WTC11 (cell line): ENCODE measurements around the gene GFRA1. TPM values are rescaled to one million over a fixed set of nuclear protein-coding genes. Genes with fewer than 3 reads are reported as not detected.

ENCODE experiments used
- ATAC-seq: fragments of 200-7000 bp; cut with Tn5 transposase; 2 replicates; pipeline ENCODE4 v1.10.0; 2021; ENCODE audit warnings: mild to moderate bottlenecking, moderate library complexity
- CTCF ChIA-PET: fragments of 300-600 bp; sonication (Branson Sonifier 250); formaldehyde crosslinking; loops from one replicate; lab custom pipeline; 2021; ENCODE audit warnings: antibody characterized with exemption; lab: Charles Lee
- POLR2A ChIA-PET: fragments of 350-600 bp; sonication (Branson Sonifier 250); formaldehyde crosslinking; loops from one replicate; lab custom pipeline; 2021; ENCODE audit warnings: antibody characterized with exemption; lab: Charles Lee
- DNase-seq: peaks from one replicate; pipeline ENCODE4 v3.0.0; 2021; ENCODE audit warnings: low spot score
- H3K27ac Mint-ChIP-seq: 2 replicates; pipeline ENCODE4 v1.8.0; 2021; ENCODE audit warnings: mixed read lengths
- H3K27me3 Mint-ChIP-seq: 2 replicates; pipeline ENCODE4 v1.8.0; 2021; ENCODE audit warnings: low read depth, mild to moderate bottlenecking, moderate library complexity, mixed read lengths
- H3K36me3 Mint-ChIP-seq: 2 replicates; pipeline ENCODE4 v1.8.0; 2021; ENCODE audit warnings: mixed read lengths
- H3K4me1 Mint-ChIP-seq: 2 replicates; pipeline ENCODE4 v1.8.0; 2022; ENCODE audit warnings: mixed read lengths
- H3K4me3 Mint-ChIP-seq: 2 replicates; pipeline ENCODE4 v1.8.0; 2021; ENCODE audit warnings: mild to moderate bottlenecking, moderate library complexity, mixed read lengths
- H3K9me3 Mint-ChIP-seq: 2 replicates; pipeline ENCODE4 v1.8.0; 2021; ENCODE audit warnings: mixed read lengths
- ATF1 ChIP-seq: sonication (generic); formaldehyde crosslinking; IDR thresholded peaks from 2 replicates; pipeline ENCODE4 v1.8.1; 2023; ENCODE audit warnings: mild to moderate bottlenecking, moderate library complexity, missing genetic modification reagents
- GRHL2 ChIP-seq: fragments of 250-450 bp; sonication (Bioruptor Pico); IDR thresholded peaks from 2 replicates; pipeline ENCODE4 v1.8.0; 2022; ENCODE audit warnings: mild to moderate bottlenecking, moderate library complexity; ENCODE audit not compliant: insufficient replicate concordance, severe bottlenecking
- MXD4 ChIP-seq: fragments of 250-450 bp; sonication (Bioruptor Pico); IDR thresholded peaks from 2 replicates; pipeline ENCODE4 v1.8.0; 2021; ENCODE audit warnings: mild to moderate bottlenecking, moderate library complexity, borderline replicate concordance
- MYBL2 ChIP-seq: sonication (generic); formaldehyde crosslinking; IDR thresholded peaks from 2 replicates; pipeline ENCODE4 v1.8.1; 2023; ENCODE audit warnings: mild to moderate bottlenecking, moderate library complexity, missing genetic modification reagents
- PRRX2 ChIP-seq: fragments of 250-450 bp; sonication (Bioruptor Pico); IDR thresholded peaks from 2 replicates; pipeline ENCODE4 v1.8.0; 2021; ENCODE audit warnings: mild to moderate bottlenecking
- SOX15 ChIP-seq: fragments of 250-450 bp; sonication (Bioruptor Pico); IDR thresholded peaks from 2 replicates; pipeline ENCODE4 v1.9.0; 2021; ENCODE audit warnings: mild to moderate bottlenecking
- SP1 ChIP-seq: sonication (generic); formaldehyde crosslinking; conservative IDR thresholded peaks from 2 replicates; pipeline ENCODE4 v1.8.1; 2022; ENCODE audit warnings: missing genetic modification reagents
- TEAD1 ChIP-seq: sonication (generic); formaldehyde crosslinking; IDR thresholded peaks from 2 replicates; pipeline ENCODE4 v1.8.0; 2022; ENCODE audit warnings: mild to moderate bottlenecking, missing genetic modification reagents
- ZNF263 ChIP-seq: sonication (generic); formaldehyde crosslinking; IDR thresholded peaks from 2 replicates; pipeline ENCODE4 v1.8.1; 2022; ENCODE audit warnings: low read depth, mild to moderate bottlenecking, moderate library complexity, missing genetic modification reagents
- ZNF423 ChIP-seq: fragments of 250-450 bp; sonication (Bioruptor Pico); IDR thresholded peaks from 2 replicates; pipeline ENCODE4 v2.1.2; 2022; ENCODE audit warnings: mild to moderate bottlenecking, moderate library complexity
- total RNA-seq: library from RNA; stranded (reverse); gene quantifications from 3 replicates; pipeline ENCODE4 v1.2.3, GENCODE V29; 2021
- TF ChIP-seq, protein P1 (sequence below): fragments of 250-450 bp; sonication (Bioruptor Pico); IDR thresholded peaks from 2 replicates; pipeline ENCODE4 v1.8.0; 2021; ENCODE audit warnings: mild to moderate bottlenecking
- TF ChIP-seq, protein P2 (sequence below): sonication (generic); formaldehyde crosslinking; IDR thresholded peaks from 2 replicates; pipeline ENCODE4 v1.8.1; 2023; ENCODE audit warnings: mild to moderate bottlenecking, missing genetic modification reagents, moderate library complexity
- TF ChIP-seq, protein P3 (sequence below): sonication (generic); formaldehyde crosslinking; IDR thresholded peaks from 2 replicates; pipeline ENCODE4 v1.8.0; 2022; ENCODE audit warnings: mild to moderate bottlenecking, missing genetic modification reagents
- TF ChIP-seq, protein P4 (sequence below): sonication (generic); formaldehyde crosslinking; IDR thresholded peaks from 2 replicates; pipeline ENCODE4 v1.8.1; 2022; ENCODE audit warnings: missing genetic modification reagents, borderline replicate concordance
- TF ChIP-seq, protein P5 (sequence below): sonication (generic); formaldehyde crosslinking; IDR thresholded peaks from 2 replicates; pipeline ENCODE4 v1.8.1; 2023; ENCODE audit warnings: mild to moderate bottlenecking, missing genetic modification reagents, borderline replicate concordance
- TF ChIP-seq, protein P6 (sequence below): sonication (generic); formaldehyde crosslinking; IDR thresholded peaks from 2 replicates; pipeline ENCODE4 v1.8.0; 2023; ENCODE audit warnings: mild to moderate bottlenecking, missing genetic modification reagents
- TF ChIP-seq, protein P7 (sequence below): sonication (generic); formaldehyde crosslinking; IDR thresholded peaks from 2 replicates; pipeline ENCODE4 v1.8.1; 2022; ENCODE audit warnings: low read depth, mild to moderate bottlenecking, moderate library complexity, missing genetic modification reagents, borderline replicate concordance

The GFRA1 gene
- total RNA-seq, 1 experiment from 2014 or later = 4.4 TPM

DNA sequence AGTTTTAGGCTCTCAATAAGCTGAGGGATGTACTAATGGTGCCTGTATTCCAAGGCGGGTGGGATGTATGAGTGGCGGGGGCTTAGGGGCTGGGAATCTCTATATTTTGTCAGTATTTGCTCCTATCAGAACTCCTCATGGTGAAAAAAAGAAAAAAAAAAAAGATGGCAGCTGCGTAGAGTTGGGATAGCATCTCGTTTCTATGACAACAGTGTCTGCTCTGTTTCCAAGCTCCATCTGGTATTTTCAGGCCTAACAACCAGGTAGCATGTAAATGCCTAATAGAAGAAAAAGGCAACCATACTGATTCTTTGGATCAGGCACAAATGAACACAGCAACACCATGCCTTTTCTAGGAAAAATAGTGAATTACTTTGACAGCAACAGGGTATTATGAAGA is 39.5 kb upstream of the GFRA1 start (continued):
- TF ChIP-seq, protein P1, sequence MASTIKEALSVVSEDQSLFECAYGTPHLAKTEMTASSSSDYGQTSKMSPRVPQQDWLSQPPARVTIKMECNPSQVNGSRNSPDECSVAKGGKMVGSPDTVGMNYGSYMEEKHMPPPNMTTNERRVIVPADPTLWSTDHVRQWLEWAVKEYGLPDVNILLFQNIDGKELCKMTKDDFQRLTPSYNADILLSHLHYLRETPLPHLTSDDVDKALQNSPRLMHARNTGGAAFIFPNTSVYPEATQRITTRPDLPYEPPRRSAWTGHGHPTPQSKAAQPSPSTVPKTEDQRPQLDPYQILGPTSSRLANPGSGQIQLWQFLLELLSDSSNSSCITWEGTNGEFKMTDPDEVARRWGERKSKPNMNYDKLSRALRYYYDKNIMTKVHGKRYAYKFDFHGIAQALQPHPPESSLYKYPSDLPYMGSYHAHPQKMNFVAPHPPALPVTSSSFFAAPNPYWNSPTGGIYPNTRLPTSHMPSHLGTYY (CRISPR knock-in tag) = no peak
- TF ChIP-seq, protein P2, sequence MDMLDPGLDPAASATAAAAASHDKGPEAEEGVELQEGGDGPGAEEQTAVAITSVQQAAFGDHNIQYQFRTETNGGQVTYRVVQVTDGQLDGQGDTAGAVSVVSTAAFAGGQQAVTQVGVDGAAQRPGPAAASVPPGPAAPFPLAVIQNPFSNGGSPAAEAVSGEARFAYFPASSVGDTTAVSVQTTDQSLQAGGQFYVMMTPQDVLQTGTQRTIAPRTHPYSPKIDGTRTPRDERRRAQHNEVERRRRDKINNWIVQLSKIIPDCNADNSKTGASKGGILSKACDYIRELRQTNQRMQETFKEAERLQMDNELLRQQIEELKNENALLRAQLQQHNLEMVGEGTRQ = no peak
- TF ChIP-seq MXD4 (CRISPR knock-in tag) = no peak
- no peak for TF ChIP-seq SOX15

DNA sequence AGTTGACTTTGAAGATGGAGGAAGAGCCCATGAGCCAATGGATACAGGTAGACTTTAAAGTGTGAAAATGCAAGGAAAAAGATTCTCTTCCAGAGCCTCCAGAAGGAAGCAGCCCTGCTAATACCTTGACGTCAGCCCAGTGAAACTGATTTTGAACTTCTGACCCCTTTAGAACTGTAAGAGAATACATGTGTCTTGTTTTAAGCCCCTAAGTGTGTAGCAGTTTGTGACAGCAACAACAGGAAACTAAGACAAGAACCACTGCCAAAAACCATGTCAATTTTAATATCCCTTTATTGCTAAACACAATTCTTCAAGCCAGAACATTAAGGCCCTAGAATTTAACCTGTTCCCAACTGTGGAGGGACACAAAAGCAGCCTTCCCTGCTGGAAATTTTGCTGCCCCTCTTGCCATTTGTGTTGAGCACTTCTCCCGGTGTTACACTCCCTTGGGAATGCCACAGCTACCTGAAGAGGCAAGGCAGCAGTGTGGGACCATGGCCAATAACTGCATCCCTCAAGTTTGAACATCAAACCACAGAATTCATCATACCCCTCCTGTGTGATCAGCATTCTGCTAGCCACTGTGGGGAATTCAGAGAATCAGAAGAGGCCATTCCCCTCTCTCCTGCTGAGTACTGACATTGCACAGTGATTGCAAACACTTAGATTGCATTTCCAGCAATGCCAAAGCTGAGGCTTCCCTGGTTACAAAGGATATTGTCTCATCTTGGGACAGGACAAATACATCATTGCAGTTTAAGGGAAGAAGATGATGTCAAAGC is 38.9 kb upstream of the GFRA1 start:
- no peak overlapping the region for H3K27ac Mint-ChIP-seq

More for the DNA sequence above, 38.9 kb upstream of the GFRA1 start:
- peaks cover 10% of the 10 kb centered on the region for H3K4me1 Mint-ChIP-seq
- ATAC-seq (no peak), DNase-seq (no peak)
- ChIA-PET CTCF (no interaction called here), POLR2A (no interaction called here)
- no peaks in the 10 kb centered on the region for H3K27me3 Mint-ChIP-seq
- no peaks in the 10 kb centered on the region for H3K36me3 Mint-ChIP-seq
- no peak for TF ChIP-seq ZNF263
- no peak for TF ChIP-seq ATF1
- TF ChIP-seq, protein P3, sequence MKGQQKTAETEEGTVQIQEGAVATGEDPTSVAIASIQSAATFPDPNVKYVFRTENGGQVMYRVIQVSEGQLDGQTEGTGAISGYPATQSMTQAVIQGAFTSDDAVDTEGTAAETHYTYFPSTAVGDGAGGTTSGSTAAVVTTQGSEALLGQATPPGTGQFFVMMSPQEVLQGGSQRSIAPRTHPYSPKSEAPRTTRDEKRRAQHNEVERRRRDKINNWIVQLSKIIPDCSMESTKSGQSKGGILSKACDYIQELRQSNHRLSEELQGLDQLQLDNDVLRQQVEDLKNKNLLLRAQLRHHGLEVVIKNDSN (CRISPR knock-in tag) = no peak
- TF ChIP-seq, protein P1 (CRISPR knock-in tag) = no peak
- TF ChIP-seq, protein P4, sequence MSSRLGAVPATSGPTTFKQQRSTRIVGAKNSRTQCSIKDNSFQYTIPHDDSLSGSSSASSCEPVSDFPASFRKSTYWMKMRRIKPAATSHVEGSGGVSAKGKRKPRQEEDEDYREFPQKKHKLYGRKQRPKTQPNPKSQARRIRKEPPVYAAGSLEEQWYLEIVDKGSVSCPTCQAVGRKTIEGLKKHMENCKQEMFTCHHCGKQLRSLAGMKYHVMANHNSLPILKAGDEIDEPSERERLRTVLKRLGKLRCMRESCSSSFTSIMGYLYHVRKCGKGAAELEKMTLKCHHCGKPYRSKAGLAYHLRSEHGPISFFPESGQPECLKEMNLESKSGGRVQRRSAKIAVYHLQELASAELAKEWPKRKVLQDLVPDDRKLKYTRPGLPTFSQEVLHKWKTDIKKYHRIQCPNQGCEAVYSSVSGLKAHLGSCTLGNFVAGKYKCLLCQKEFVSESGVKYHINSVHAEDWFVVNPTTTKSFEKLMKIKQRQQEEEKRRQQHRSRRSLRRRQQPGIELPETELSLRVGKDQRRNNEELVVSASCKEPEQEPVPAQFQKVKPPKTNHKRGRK (CRISPR knock-in tag) = no peak
- TF ChIP-seq, protein P5, sequence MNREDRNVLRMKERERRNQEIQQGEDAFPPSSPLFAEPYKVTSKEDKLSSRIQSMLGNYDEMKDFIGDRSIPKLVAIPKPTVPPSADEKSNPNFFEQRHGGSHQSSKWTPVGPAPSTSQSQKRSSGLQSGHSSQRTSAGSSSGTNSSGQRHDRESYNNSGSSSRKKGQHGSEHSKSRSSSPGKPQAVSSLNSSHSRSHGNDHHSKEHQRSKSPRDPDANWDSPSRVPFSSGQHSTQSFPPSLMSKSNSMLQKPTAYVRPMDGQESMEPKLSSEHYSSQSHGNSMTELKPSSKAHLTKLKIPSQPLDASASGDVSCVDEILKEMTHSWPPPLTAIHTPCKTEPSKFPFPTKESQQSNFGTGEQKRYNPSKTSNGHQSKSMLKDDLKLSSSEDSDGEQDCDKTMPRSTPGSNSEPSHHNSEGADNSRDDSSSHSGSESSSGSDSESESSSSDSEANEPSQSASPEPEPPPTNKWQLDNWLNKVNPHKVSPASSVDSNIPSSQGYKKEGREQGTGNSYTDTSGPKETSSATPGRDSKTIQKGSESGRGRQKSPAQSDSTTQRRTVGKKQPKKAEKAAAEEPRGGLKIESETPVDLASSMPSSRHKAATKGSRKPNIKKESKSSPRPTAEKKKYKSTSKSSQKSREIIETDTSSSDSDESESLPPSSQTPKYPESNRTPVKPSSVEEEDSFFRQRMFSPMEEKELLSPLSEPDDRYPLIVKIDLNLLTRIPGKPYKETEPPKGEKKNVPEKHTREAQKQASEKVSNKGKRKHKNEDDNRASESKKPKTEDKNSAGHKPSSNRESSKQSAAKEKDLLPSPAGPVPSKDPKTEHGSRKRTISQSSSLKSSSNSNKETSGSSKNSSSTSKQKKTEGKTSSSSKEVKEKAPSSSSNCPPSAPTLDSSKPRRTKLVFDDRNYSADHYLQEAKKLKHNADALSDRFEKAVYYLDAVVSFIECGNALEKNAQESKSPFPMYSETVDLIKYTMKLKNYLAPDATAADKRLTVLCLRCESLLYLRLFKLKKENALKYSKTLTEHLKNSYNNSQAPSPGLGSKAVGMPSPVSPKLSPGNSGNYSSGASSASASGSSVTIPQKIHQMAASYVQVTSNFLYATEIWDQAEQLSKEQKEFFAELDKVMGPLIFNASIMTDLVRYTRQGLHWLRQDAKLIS (CRISPR knock-in tag) = no peak
- no peak for TF ChIP-seq ZNF423 (CRISPR knock-in tag)
- no peak for TF ChIP-seq TEAD1 (CRISPR knock-in tag)
- TF ChIP-seq, protein P6, sequence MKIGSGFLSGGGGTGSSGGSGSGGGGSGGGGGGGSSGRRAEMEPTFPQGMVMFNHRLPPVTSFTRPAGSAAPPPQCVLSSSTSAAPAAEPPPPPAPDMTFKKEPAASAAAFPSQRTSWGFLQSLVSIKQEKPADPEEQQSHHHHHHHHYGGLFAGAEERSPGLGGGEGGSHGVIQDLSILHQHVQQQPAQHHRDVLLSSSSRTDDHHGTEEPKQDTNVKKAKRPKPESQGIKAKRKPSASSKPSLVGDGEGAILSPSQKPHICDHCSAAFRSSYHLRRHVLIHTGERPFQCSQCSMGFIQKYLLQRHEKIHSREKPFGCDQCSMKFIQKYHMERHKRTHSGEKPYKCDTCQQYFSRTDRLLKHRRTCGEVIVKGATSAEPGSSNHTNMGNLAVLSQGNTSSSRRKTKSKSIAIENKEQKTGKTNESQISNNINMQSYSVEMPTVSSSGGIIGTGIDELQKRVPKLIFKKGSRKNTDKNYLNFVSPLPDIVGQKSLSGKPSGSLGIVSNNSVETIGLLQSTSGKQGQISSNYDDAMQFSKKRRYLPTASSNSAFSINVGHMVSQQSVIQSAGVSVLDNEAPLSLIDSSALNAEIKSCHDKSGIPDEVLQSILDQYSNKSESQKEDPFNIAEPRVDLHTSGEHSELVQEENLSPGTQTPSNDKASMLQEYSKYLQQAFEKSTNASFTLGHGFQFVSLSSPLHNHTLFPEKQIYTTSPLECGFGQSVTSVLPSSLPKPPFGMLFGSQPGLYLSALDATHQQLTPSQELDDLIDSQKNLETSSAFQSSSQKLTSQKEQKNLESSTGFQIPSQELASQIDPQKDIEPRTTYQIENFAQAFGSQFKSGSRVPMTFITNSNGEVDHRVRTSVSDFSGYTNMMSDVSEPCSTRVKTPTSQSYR = no peak
- TF ChIP-seq SP1 (CRISPR knock-in tag) = no peak
- TF ChIP-seq, protein P7, sequence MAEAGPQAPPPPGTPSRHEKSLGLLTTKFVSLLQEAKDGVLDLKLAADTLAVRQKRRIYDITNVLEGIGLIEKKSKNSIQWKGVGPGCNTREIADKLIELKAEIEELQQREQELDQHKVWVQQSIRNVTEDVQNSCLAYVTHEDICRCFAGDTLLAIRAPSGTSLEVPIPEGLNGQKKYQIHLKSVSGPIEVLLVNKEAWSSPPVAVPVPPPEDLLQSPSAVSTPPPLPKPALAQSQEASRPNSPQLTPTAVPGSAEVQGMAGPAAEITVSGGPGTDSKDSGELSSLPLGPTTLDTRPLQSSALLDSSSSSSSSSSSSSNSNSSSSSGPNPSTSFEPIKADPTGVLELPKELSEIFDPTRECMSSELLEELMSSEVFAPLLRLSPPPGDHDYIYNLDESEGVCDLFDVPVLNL (CRISPR knock-in tag) = no peak
- TF ChIP-seq MYBL2 (CRISPR knock-in tag) = no peak
- TF ChIP-seq GRHL2 (CRISPR knock-in tag) = no peak
- no peak for TF ChIP-seq PRRX2 (CRISPR knock-in tag)
- peaks cover 3% of the 10 kb centered on the region; the same call in 1 of the 2 replicates for H3K9me3 Mint-ChIP-seq
- no peak overlapping the region for H3K4me3 Mint-ChIP-seq
